HG03039 (cell line): ENCODE measurements around the gene PTPN3.
A peak's percentile ranks its signal among the peaks of the same experiment; 100 is the strongest.

ENCODE experiments used
- ATAC-seq: cut with Tn5 transposase; IDR thresholded peaks from one replicate; pipeline ENCODE4 v1.9.1; 2021; ENCODE audit warnings: mild to moderate bottlenecking, moderate library complexity; ENCODE audit not compliant: unreplicated experiment

PTPN3 gene

GRCh38 chr9:109454601-109455155 is 43.4 kb downstream of the PTPN3 start:
- no peak for ATAC-seq

- no peak for ATAC-seq
Measured at GRCh38 chr9:109454041-109454440, 44.1 kb downstream of the PTPN3 start.

GRCh38 chr9:109453210-109453842 is 44.8 kb downstream of the PTPN3 start:
- ATAC-seq: no peak

GRCh38 chr9:109452761-109453160 is 45.3 kb downstream of the PTPN3 start:
- ATAC-seq: no peak

- ATAC-seq: no peak
Measured at GRCh38 chr9:109451311-109452025, 46.6 kb downstream of the PTPN3 start.

GRCh38 chr9:109450346-109450745 is 47.8 kb downstream of the PTPN3 start:
- no peak for ATAC-seq

- no peak for ATAC-seq
Measured at GRCh38 chr9:109449036-109449798, 48.9 kb downstream of the PTPN3 start.

GRCh38 chr9:109448223-109448622 is 49.9 kb downstream of the PTPN3 start:
- no peak for ATAC-seq

- ATAC-seq: no peak
Measured at GRCh38 chr9:109447329-109448076, 50.6 kb downstream of the PTPN3 start.

GRCh38 chr9:109444771-109445320 is 53.3 kb downstream of the PTPN3 start:
- ATAC-seq: no peak

GRCh38 chr9:109442716-109443115 is 55.4 kb downstream of the PTPN3 start:
- ATAC-seq: no peak

GRCh38 chr9:109441296-109441695 is 56.8 kb downstream of the PTPN3 start:
- no peak for ATAC-seq

- ATAC-seq: peak; percentile 85
Measured at GRCh38 chr9:109440797-109441287, 57.3 kb downstream of the PTPN3 start.

- no peak for ATAC-seq
Measured at GRCh38 chr9:109440117-109440515, 58.0 kb downstream of the PTPN3 start.

GRCh38 chr9:109439378-109440116 is 58.6 kb downstream of the PTPN3 start:
- no peak for ATAC-seq

- no peak for ATAC-seq
Measured at GRCh38 chr9:109437286-109437685, 60.8 kb downstream of the PTPN3 start.

- no peak for ATAC-seq
Measured at GRCh38 chr9:109436071-109436470, 62.0 kb downstream of the PTPN3 start.

GRCh38 chr9:109433476-109433875 is 64.6 kb downstream of the PTPN3 start:
- ATAC-seq: no peak

GRCh38 chr9:109430231-109430630 is 67.9 kb downstream of the PTPN3 start:
- no peak for ATAC-seq

- no peak for ATAC-seq
Measured at GRCh38 chr9:109428854-109429253, 69.3 kb downstream of the PTPN3 start.
